Heart left ventricle (tissue), 13 donors: ENCODE measurements around the gene CDH23.

Experiments used
- POLR2A ChIP-seq, 2 donors: fragments of 450-650 bp; IDR thresholded peaks; one replicate each; pipeline ENCODE4 v1.6.1; 2017; ENCODE audit warnings: antibody characterized with exemption in 2 of 2, mild to moderate bottlenecking in 2 of 2, moderate library complexity in 2 of 2
- TF ChIP-seq, protein P1 (sequence below), 12 donors: fragments of 200-600 bp; sonication (generic) in 4 of 12; IDR thresholded peaks; one replicate each; pipeline versions ENCODE4 v1.5.0 to v1.8.0; 2018 to 2022; ENCODE audit warnings: antibody characterized with exemption in 12 of 12, mild to moderate bottlenecking in 5 of 12
- donor health status: ischemic (EF 13 %, LVEDD 7.1; RV severe dilation, severe dysfunction).
- donor health status: DM: no; HTN: yes; CAD: no.
- donor health status: DM: no; HTN: no; CAD: no.
- donor health status: ischemic (EF 25% LVEDD 6.9; RV normal size, moderate dysfunction).
- donor health status: ischemic (EF 25% LVEDD 5.7; RV mildly dilated, moderate dysfunction).
- donor health status: ischemic (EF 35%, LVEDD 5.7; RV mildly dilated, moderate dysfunction).
- donor health status: nonischemic (EF 11% LVEDD 7.7; RV severe dilation, severe dysfunction).
- donor health status: DM: yes; HTN: yes; CAD: no.
- donor health status: PGD.
- donor health status: ischemic (EF 29% LVEDD 5.4; RV normal size, mild dysfunction).
- donor health status: nonischemic (EF 23%, LVEDD 6.1; RV moderate dilation, normal function).

DNA sequence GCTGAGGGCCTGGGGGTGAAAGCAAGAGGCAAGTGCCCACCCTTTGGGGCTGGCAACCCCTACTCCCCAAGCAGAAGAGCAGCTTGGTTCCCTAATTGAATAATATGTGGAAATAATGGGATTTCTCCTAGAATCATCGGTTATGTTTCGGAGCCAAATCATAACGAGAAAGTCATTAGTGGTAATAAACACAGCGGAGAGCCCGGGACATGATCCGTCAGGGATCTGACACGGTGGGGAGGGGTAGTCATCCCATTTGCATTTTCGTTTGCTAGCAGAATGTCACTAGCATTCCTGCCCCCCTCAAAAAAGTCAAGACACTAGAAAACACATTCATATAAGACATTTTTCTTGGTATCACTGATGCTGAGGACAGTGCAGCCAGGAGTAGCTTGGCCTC lies 140.4 kb downstream of the CDH23 start:
- TF ChIP-seq, protein P1, sequence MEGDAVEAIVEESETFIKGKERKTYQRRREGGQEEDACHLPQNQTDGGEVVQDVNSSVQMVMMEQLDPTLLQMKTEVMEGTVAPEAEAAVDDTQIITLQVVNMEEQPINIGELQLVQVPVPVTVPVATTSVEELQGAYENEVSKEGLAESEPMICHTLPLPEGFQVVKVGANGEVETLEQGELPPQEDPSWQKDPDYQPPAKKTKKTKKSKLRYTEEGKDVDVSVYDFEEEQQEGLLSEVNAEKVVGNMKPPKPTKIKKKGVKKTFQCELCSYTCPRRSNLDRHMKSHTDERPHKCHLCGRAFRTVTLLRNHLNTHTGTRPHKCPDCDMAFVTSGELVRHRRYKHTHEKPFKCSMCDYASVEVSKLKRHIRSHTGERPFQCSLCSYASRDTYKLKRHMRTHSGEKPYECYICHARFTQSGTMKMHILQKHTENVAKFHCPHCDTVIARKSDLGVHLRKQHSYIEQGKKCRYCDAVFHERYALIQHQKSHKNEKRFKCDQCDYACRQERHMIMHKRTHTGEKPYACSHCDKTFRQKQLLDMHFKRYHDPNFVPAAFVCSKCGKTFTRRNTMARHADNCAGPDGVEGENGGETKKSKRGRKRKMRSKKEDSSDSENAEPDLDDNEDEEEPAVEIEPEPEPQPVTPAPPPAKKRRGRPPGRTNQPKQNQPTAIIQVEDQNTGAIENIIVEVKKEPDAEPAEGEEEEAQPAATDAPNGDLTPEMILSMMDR (IDR thresholded peaks at IDR 0.05), result no peak
- no peak for TF ChIP-seq POLR2A (IDR thresholded peaks at IDR 0.05)
